DMS79 treated with DMSO at 0.1 percent for 48 hours (cell line): ENCODE measurements around the gene NAV2.
A peak's percentile ranks its signal among the peaks of the same experiment; 100 is the strongest.

ENCODE experiments used
- DNase-seq: peaks from one replicate; lab custom pipeline; 2025; lab: John Stamatoyannopoulos, UW

The NAV2 gene

DNA sequence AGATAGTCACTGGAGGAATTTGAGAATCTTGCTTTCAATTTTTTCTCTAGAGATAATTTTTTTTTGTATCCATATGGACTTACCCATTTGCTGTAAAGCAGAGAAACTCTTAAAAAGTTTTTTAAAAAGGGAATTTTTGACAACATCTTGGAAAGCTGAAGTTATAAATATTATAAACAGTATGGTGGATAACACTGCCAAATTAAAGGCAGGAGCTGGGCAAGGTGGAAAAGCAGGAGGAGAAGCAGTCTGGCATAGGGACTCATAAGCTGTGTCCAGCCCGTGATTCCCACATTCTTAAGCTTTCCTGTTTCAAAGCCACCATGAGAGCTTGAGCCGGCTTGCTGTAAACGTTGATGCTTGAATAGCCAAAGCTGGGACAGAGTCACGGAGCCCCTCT lies 149.5 kb downstream of the NAV2 start:
- no peak for DNase-seq

DNA sequence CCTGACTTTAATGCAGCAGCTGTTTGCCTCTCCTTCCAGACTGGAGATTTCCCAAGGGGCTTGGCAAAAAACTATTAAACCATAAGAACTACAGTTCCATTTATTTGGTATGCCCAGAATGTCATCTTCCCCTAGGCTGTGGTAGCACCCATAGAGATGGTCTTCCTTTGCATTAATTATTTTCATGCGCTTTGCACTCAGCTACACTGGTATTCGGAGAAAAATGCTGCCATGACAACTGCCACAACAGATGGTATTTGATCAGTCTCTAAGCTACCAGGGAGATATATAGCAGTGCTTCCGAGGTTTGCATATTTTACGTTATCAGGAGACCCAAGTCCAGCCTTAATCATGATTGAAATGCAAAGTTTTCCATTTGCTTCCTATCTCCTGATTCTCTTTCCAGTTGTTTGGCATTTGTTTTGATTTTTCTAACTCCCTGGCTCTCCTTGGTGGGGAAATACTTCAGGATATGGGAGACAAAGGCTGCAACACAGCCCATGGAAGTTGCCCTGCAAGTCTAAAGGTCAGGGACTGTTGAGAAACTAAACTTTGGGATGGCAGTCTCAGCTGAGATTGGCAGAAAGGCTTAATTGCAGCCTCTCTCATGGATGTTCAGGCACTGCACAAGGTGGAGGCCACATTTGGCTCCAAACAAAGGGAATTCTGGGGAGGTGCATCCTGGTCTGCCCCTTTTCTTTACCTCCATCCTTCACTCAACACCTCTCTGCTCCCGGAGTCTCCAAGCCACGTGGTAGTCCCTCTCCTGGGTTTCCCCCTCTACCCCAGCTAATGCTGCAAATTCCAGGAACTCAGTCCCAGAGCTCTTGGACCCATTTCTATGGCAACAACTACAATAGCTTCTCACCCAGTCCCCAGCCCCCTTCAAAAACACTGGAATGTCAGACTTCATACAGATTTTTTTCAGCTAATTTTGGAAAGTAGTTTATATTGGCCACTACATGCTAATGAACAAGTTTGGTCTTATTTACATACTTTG lies 151.8 kb downstream of the NAV2 start:
- no peak for DNase-seq

DNA sequence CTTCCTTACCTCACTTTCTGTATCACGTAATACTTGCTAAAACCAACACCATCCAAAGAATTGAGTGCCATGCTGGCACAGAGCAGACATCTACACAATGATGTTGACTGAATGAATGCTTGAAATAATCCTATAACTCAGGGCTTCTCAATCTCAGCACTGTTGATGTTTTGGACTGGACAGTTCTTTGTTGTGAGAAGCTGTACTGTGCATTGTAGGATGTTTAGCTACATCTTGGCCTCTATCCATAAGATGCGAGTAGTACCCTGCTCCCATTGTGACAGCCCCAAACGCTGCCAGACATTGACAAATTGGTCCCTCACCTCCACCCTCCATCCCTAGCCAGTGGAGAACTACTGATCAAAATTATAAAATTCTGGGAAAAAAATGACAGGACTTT lies 153.4 kb downstream of the NAV2 start:
- no peak for DNase-seq

DNA sequence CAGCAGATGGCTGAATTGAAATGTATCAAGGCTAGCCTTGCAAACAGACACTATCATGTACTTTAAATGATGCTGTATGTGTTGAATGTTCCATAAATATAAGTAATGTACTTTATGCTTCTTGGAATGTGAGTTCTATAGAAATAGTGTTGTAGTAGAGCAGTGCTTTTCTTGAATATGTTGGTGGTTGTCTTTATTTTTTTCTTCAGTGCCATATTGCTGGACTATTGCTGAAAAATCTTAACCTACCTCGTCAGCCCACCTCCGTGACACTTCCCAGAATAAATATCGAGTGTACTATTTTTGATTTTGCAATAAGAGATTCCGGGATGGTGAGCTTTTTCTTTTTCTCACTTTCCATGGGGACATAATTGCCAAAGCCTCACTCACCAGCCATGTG lies 153.9 kb downstream of the NAV2 start:
- DNase-seq: no peak

DNA sequence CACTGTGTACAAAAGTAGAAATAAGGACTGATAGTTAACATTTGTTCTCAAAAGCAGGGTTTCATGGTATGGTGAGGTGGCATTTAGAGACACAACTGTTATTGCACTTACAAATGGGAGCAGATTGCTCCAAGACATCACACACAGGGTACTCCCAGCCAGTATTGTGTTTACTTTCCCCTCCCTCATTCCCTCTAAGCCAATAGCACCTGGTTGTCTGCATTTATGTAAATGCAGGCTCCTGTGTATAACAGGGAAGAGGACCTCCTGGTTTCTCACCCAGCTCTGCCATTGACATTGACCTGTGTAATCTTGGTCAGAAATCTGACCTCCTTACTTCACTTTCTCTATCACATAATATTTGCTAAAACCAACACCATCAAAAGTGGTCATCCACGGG lies 154.4 kb downstream of the NAV2 start:
- DNase-seq: no peak

DNA sequence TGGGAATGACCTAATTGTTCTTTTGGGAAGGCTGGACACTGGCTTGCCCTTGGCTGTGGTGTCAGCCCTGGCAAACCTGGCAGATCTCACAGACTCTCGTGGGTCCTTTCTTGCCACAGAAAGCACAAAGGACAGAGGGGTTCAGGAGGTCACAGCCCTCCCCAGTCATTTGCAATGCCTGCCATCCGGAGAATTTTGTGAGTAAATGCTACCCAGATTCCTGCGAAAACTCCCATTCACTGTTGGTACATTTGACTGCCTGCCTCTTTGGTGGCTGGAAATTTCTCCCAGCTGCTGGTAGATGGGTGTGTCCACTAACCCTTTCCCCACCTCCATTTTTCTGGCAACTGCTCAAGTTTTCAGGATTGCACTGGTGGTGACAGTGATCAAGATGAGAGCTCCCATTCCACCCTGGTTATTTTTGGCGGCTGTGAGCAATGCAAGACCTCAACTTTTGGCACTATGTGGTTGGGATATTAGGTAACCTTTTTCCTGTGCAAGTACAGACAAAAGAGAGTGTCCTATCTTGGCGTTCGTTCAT lies 155.7 kb downstream of the NAV2 start:
- DNase-seq: peak; percentile 82

DNA sequence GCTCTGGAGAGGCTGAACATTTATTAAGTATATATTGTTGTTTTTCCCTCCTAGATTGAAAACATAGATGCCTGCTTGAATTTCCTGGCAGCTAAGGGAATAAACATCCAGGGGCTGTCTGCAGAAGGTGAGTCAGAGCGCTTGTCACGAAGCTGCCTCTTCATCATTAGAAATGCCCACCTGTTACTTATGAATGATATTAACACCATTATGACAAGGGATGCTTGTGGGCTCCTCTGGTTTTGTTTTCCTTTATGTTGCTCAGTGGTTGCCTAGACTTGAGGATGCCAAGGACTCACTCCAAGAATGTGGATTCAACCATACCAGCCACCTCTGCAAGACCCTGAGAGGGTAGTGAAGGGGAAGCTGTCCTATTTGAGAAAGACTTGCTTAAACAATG lies 156.2 kb downstream of the NAV2 start:
- DNase-seq: peak; percentile 82

DNA sequence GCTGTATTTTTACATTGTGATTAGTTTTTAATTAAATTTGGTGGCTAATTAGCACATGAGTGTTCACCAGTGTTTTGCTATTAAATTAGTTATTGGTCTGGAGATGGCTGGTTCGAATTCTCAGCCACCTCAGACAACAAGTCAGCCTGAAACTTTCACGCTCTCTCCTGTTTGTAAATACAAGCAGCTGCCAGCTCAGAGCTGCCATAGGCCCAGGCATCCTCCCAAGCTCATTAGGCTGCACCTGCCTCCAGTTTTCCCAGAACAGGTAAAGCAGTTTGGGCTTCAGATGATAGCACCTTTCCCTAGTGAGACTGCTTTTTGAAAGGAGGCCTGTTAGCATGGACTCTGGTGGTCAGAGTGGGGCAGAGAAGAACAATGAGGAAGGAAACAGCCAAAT lies 156.8 kb downstream of the NAV2 start:
- DNase-seq: peak; percentile 83

DNA sequence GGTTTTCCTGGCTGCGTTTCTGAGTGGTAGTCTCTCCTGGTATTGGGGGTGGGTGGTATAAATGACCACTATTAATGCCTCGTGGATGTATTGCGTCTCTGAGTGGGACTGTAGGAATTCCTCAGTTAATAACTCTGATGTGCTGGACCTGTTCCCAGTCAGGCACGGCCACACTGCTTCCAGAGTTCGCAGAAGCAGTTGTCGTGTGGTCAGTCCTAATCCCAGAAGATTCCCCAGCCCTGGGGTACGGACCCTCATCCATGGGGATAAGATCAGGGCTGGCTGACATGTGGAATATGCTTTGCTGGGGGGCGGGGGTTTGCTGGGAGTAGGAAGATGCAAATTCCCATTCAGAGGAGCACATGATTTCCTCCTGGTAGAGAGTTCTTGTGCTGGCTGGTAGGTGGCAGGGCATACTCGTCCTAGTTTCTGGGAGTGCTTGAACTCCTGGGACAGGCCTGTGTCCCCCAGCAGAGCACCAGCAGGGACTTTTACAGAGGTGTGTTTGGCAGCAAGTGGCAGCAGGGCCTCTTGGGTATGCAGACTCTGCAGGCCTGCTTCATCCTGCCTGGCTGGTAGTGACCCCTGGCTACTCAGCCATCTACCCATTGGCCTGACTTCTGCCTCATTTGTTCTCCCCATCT lies 157.4 kb downstream of the NAV2 start:
- DNase-seq: peak; percentile 28

DNA sequence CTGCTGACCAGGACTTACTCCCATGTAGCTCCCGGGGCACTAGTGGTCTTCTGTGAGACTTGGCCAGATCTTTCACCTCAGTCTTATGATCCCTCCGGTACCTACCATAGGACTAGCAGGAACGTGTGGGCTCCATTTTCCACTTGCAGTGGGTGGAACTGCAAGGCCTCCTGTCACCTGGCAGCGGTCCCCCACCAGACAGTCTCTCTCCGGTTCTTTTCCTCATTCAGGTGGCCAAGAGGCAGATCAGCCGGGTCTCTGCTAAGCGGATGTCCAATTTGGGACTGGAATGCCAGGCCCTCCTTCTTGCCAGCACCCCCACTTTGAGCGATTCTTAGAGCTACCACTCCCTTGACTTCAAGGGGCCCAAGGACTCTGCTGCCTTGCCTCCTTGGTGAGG lies 158.9 kb downstream of the NAV2 start:
- DNase-seq: no peak

DNA sequence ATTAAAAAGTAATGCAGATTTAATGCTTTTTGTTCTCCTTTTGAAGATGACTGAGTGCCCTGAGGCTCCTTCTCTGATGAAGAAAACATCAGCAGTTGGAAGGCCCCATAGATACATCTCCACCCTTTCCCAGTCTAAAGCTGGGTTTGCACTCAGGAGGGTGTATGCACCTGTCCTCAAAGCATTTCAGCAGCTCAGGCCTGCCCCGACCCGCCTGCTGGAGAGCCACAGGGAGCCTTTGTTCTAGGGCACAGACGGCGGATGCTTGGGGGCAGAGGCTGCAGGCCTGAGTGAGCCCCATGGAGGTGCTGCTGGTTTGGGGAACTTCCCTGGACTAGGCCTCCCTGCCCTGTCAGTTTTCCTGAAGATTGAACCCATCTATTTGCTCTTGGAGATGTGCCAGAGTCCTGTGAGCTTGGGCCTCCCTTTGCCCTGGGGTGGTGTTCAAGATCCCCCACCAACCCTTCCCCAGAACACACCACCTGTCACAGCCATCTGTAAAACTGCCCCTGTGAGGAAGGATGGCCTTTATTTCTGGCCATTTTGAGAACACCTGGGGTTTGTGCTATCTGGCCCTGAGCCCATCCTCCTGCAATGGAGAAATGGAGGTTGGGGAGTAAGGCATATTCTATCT lies 160.0 kb downstream of the NAV2 start:
- DNase-seq: peak; percentile 88

DNA sequence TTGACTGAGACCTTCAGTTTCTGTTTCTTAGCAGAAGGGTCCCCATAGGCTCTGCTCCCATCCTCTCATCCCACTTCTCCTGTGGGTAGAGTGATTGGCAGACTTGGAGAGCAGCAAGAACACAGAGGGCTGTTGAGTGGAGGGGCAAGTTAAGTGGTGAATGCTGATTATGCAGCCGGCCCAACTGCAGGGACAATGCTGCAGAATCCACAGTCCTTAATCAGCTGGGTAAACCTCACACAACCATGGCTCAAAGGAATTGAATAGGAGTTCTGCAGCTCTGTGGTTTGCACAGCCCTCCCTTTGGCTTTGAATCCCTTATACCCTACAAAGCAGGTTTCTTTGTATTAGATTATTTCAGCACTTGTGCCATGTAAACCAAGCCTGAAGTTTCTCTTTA lies 161.1 kb downstream of the NAV2 start:
- DNase-seq: peak; percentile 92

DNA sequence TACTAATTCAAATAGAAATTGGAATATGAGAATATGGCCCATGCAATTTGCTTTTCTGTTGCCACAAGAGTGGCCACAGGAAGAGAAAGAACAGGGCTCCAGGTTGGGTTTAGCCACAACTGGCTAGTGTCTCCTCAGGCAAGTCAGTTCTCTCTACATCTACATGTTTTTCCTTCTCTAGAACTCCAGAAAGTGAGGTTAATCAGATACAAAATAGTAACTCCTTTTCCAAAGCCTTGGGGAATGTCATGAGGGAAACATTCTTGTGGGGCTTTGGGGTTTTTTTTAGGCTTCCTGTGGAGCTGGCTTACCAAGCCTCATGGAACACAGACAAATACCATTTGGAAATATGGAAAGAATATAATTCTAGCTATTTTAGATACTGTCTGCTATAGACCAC lies 161.6 kb downstream of the NAV2 start:
- no peak for DNase-seq

DNA sequence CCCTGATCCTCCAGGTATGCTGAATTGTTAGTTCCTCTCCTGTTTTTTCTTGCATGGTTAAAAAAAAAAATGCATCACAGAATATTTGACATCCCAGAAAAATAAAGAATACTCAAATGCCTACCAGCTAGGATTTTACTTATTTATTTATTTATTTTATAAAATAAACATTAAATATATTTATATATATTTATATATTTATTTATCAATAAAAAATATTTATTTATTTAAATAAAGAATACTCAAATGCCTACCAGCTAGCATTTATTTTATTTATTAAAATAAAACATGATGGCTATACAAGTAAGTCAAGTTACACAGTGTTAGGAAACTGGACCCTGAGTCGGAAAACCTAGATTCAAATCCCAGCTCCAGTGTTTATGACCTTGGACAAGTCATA lies 164.1 kb downstream of the NAV2 start:
- DNase-seq: no peak

DNA sequence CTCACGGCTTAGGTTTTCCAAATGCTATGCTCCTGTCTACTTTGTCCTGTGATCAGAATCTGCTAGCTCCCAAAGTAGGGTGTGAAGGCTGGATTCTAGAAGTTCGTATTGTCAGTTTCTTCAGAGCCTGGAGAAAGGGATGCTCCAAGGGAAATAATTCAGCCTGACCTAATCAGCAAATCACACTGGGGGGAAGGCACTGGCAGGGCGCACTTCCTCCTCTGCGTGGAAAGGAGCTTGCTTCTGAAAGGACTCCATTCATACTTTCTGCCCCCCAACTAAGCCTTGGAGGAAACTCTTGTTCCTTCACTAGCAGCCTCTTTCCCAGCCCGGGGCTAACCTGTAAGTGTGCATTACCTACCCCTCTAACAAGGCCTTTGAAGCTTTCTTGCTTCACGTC lies 165.9 kb downstream of the NAV2 start:
- no peak for DNase-seq

DNA sequence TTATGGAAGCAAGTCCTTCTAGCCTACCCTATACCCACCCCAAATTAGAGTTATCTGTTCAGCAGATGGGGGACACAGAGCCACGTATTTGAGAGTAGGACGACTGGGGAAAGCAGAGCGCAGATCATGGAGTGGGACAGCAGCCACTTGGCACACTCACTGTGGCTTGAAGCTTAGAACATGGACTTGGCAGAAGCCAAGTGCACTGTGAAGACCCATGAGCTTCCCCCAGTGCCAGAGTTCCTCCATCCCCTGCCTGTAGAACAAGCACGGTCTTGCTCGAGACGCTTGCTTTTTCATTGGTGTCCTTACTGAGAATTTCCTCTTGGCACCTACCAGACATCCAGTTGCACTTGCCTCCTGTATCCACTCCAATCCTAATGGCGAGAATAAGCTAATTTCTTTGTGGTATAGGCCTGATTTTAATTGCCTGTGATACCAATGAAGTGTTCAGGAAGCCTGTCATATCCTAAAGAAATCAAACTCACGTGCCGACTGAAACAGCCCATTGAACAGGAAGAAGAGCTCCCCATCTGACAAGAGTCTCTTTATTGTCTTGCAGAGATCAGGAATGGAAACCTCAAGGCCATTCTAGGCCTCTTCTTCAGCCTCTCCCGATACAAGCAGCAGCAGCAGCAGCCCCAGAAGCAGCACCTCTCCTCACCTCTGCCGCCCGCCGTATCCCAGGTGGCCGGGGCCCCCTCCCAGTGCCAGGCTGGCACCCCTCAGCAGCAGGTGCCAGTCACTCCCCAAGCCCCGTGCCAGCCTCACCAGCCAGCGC lies 166.9 kb downstream of the NAV2 start:
- no peak for DNase-seq

DNA sequence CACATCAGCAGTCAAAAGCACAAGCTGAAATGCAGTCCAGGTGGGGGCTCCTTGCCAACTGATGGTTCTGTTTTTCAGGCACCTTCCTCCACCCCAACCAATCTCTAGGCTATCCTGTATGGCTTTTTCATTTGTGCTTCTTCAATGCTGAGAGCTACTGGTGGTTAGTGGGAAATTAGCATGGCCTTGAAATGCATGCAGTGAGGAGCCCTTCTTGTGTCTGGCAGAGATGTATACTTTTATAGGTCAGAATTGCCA lies 167.4 kb downstream of the NAV2 start:
- no peak for DNase-seq

DNA sequence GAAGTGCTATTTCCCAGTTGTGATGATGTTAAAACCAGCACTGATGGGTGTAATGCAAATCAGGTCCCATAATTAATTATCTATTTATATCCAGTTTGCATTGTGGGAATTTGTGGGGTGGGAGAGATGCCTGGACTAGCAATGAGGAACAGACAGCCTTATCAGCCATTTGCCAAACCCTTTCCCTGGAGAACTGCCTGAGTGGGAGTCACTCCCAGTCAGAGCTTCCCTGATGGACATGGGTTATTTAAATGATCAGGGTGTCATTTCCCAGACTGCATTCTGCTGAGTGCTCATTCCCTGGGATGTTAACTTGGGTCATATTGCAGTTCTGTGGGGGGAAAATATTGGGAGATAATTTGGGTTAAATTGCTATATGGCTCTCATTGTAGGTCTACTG lies 168.5 kb downstream of the NAV2 start:
- no peak for DNase-seq

DNA sequence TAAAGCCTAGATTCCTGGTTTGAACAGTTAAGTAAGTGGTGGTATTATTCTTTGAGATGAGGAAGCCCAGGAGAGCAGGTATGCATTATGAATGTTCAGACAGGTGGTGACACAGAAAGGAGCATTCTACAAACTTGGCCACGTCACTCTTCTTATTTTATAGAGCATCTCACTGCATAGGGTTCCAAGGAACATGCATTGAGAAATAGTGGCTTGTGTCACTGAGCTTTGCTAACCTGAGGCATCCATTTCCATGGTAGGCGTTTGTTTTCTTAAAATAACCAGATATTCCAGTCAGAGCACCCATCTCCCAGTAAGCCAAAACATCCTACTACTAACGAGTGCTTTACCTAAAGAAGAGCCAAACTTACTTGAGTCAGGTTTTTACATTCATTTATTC lies 169.7 kb downstream of the NAV2 start:
- no peak for DNase-seq

DNA sequence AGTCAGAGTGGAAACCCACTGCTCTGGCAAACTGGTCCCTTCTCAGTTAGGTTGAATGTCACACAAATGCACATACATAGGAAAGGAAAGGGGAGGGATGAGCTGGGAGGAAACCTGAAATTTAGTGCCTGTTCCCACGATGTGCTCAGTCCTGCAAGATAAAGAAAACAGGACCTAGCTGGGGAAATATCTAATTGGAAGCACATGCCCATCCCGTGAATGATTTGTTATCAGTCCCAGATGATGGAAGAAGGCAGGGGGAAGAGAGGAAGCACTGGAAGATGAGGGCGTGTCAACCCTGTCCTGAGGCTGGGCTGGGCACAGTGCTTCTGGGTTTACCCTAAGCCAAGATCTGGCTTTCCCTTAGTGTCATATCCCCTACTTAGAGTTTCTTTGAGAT lies 173.9 kb downstream of the NAV2 start:
- no peak for DNase-seq

DNA sequence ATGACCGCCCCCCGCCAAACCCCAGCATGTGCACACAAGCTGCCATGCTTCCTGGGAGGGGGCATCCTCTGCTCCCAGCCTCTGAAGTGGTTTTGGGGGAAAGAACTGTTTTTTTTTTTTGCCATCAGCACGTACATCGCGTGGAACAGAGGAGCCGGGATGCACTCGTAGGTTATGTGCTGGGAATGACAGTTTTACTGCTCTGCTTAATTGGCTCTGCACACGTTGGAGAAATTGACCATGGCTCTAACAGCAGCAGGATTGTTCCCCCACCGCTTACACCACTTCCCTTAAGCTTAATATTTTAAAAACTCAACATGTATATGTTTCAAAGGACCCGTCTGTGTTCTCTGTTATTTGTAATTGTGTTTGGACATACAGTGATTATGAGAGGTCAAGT lies 175.2 kb downstream of the NAV2 start:
- no peak for DNase-seq

DNA sequence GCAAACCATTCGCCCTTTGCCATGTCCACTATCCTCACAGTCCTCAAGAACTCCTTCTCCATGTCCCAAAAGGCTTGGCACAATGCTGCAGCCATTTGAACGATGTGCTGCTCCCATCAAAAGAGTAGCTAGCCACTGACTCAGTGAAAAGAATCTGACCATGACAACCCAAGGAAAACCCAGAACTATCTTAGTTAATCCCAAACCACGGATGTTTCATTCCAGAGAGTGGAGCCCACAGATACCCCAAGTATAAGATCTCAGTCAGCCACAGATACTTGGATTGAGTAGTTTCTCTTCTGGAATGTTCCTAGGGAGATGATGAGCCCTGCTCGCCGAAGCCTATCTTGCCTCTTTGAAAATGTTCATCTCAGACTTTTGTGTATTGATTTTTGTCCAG lies 176.9 kb downstream of the NAV2 start:
- no peak for DNase-seq
